Occipital lobe (tissue), 2 donors: Measurements from ENCODE around the gene TRDN. TPM values are rescaled to one million over a fixed set of nuclear protein-coding genes. Genes with fewer than 3 reads are reported as not detected.
A peak's percentile ranks its signal among the peaks of the same experiment; 100 is the strongest.
"Not testable (repeated sequence)": the region's sequence is repeated elsewhere in the genome, so short reads cannot be mapped to it uniquely, and the experiment has no call there.

ENCODE experiments used
- DNase-seq: peaks from one replicate; lab custom pipeline; 2025; lab: John Stamatoyannopoulos, UW
- total RNA-seq: library from RNA; depleted of rRNA; stranded (reverse); fragments of >200 nt; gene quantifications from one replicate; pipeline ENCODE4 v1.2.3, GENCODE V29; 2014

Gene TRDN
- total RNA-seq, 1 donor from 2014 or later, result 0.94 TPM

DNA sequence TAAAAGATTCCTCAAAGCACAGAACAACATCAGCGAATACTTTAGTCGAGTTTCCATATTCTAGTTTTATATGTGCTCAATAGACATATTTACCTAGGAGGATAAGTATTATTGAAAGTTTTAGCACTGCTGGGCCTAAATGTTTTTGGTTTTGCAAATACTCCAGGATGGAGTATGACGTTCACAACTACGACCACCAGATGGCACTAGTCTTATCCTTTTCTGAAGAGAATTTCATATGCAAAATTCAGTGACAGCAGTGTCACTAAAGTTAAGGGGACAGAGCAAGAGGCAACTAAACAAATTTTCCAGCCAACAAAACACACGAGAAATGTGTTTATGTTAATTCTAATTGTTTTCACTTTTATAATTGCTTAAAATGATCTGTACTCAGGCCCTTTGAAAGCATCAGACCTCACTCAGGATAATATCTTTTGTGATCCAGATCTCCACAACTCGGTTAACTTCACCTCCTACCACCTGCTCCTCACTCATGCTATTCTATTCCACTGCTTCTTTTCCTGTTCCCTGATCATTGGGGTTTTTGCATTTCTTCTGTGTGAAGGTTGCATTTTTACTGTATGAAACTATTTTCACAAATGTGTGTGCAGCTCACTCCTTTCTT is 220.8 kb downstream of the TRDN start:
- DNase-seq, result peak; percentile 4

GRCh38 chr6:123404975-123405374 is 231.8 kb downstream of the TRDN start:
- DNase-seq, result no peak

GRCh38 chr6:123402052-123402451 is 234.7 kb downstream of the TRDN start:
- DNase-seq, result no peak

GRCh38 chr6:123398072-123398471 is 238.7 kb downstream of the TRDN start:
- DNase-seq, result no peak

GRCh38 chr6:123393331-123393730 is 243.4 kb downstream of the TRDN start:
- no peak for DNase-seq

GRCh38 chr6:123383718-123384117 is 253.0 kb downstream of the TRDN start:
- DNase-seq, result no peak

- DNase-seq, result no peak
These were observed 256.5 kb downstream of the TRDN start for GRCh38 chr6:123380257-123380656.

- DNase-seq, result no peak
These were observed 264.0 kb downstream of the TRDN start for GRCh38 chr6:123372737-123373136.

DNA sequence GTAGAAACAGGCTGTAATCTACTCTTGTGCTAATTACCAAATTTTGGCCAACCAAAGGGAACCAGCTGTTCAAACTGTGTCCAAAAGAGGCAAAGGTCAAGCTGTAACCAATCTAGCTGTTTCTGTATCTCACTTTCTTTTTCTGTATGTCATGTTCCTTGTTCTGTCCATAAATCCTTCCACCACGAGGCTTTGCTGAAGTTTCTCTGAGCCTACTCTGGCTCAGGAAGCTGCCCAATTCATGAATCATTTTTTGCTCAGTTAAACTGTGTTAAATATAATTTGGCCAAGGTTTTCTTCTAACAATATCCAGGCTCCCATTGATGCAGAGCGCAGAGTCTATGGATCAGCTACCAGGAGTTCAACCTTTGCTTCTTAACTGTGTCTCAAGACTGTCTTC is 272.8 kb downstream of the TRDN start:
- no peak for DNase-seq

DNA sequence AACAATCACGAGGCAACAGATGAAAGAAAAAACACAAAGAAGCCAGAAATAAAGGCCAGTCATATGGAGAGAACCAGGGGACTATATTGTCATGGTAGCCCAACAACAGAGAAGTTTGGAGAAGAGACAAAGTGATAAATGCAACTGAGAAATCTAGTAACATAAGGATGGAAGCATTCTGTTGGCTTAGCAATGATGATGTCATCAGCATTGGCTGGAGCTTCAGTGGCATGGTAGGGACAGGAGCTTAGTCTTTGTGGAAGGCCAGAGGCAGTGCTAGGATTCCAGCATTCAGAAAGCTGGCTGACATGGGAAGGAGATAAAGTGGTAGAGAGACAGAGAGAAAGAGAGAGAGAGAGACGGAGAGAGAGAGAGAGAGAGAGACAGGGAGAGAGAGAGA is 276.4 kb downstream of the TRDN start:
- no peak for DNase-seq

- no peak for DNase-seq
These were observed 284.0 kb downstream of the TRDN start for GRCh38 chr6:123352705-123353104.

- no peak for DNase-seq
These were observed 284.5 kb downstream of the TRDN start for GRCh38 chr6:123352279-123352678.

DNA sequence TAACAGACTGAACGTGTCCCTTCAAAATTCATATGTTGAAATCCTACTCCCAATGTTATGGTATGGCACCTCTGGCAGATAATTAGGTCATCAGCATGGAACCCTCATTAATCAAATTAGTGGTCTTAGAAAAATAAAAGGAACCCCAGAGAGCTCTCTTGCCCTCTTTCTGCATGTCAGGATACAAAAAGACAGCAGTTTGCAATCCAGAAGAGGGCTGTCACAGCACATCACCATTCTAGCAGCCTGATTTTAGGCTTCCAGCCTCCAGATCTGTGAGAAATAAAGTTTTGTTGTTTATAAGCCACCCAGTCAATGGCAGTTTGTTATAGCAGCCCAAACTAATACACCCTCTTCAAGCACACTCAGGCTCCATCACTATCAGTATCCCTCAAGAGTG is 292.9 kb downstream of the TRDN start:
- DNase-seq, result no peak

DNA sequence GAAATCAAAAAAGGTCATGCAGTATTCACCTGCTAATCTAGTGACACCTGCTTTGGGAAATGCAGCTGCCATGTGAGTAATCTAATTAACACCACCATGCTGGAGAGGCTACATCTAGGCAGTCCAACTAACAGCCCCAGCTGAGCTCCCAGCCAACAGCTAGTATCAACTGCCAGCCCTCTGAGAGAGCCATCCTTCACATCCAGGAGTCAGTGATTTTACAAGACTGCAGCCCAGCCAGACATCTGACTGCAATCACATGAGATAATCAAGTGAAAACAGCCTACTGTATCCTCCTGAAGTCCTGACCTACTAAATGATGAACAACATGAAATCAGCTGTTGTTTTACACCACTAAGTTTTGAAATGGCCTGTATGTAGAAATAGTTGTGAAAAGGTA is 298.4 kb downstream of the TRDN start:
- no peak for DNase-seq

GRCh38 chr6:123333000-123333756 is 303.6 kb downstream of the TRDN start:
- DNase-seq, result no peak

GRCh38 chr6:123332070-123332469 is 304.7 kb downstream of the TRDN start:
- DNase-seq, result no peak

DNA sequence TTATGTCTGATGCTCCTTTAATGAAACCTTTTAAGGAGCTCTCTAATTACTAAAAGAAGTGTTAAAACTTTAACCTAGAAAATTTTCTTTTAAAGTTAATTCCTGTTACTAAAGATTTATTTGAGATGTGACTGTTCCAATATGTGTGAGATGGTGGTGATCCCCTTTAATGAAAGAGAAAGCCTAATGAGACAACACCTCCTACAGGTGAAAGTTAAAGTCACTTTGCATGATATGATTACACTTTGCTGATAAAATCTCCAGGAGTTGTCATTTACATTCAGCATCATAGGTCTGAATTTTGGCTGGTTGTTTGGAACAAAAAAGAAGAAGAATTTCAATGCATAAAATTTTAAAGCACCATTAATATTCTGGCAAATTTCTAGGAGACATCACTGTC is 307.4 kb downstream of the TRDN start:
- DNase-seq, result no peak

- no peak for DNase-seq
These were observed 313.1 kb downstream of the TRDN start for GRCh38 chr6:123323452-123324329.

- no peak for DNase-seq
These were observed 315.7 kb downstream of the TRDN start for GRCh38 chr6:123321020-123321419.

GRCh38 chr6:123316733-123317323 is 319.9 kb downstream of the TRDN start:
- DNase-seq, result no peak

- DNase-seq, result not testable (repeated sequence)
These were observed 322.3 kb downstream of the TRDN start for GRCh38 chr6:123314459-123314858.

DNA sequence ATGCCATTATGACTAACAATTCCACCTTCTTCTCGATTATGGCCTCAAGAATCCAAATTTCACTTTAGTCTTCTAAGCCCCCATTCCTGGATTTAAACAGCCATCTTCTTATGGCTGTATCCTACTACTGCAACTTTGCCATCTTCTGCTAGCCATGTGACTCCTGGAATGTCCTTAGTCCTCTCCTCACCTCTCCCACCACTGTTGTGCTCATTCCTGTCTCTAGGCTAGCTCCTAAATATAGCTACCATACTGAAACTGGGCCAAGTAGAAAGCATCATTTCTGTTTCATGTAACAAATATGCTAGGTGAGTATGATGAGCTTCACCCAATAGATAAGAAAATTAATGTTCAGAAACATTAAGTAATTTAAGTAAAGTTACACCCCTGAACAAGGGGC is 327.6 kb downstream of the TRDN start:
- no peak for DNase-seq
